ENCODE data around the gene COL5A3.

Gene COL5A3

GRCh38 chr19:10013316-10013715 is 3.0 kb upstream of the COL5A3 start, which contains the start of gene RDH8:
Gene RDH8 (plus strand): TSS chr19:10013483. CDS start chr19:10013498, 15 bp downstream.
- H3K4me1 ChIP-seq (ENCODE audit: control insufficient read depth, insufficient read depth, low read depth, low read length): peaks cover 24% of the 10 kb centered on the region
- H2AFZ ChIP-seq (ENCODE audit: low read depth, low read length): no peak within 1 kb of the TSS
- H2BK5ac ChIP-seq (ENCODE audit: low read depth, low read length, poor library complexity, severe bottlenecking): no peak within 1 kb of the TSS
- H3K27ac ChIP-seq (ENCODE audit: low read length, poor library complexity, severe bottlenecking): no peak within 1 kb of the TSS
- H2BK120ac ChIP-seq (ENCODE audit: low read depth, low read length): no peak within 1 kb of the TSS
- WGBS: 84% methylated on average over 10 of the region's 10 CpGs
- no peak within 1 kb of the TSS for H3K23ac ChIP-seq (ENCODE audit: low read length in 2 of 2)
- no peaks in the 10 kb centered on the region for H3K36me3 ChIP-seq (ENCODE audit: control insufficient read depth in 1 of 2, insufficient read depth in 2 of 2, low read depth in 1 of 2, low read length in 2 of 2)
- peaks cover 6 to 50% of the 10 kb centered on the region in 2 experiments for H3K27me3 ChIP-seq (ENCODE audit: control insufficient read depth in 1 of 2, insufficient read depth in 1 of 2, low read length in 2 of 2)
- no peak within 1 kb of the TSS for H3K9ac ChIP-seq (ENCODE audit: low read length)
- no peak within 1 kb of the TSS for H3K4me2 ChIP-seq (ENCODE audit: low read length, poor library complexity, severe bottlenecking)
- no peaks in the 10 kb centered on the region for H3K9me3 ChIP-seq (ENCODE audit: control insufficient read depth, low read length)
- no peak within 1 kb of the TSS for H3K4ac ChIP-seq (ENCODE audit: low read depth in 1 of 2, low read length in 2 of 2)
- no peak within 1 kb of the TSS for H4K91ac ChIP-seq (ENCODE audit: low read length)
- H3K18ac ChIP-seq (ENCODE audit: low read depth in 1 of 2, low read length in 2 of 2): no peak within 1 kb of the TSS
- H3K14ac ChIP-seq (ENCODE audit: low read length in 2 of 2): no peak within 1 kb of the TSS
- no peak for DNase-seq
- no peak within 1 kb of the TSS for H3K4me3 ChIP-seq (ENCODE audit: insufficient read depth in 1 of 2, low read depth in 1 of 2, low read length in 2 of 2)
- H3K79me1 ChIP-seq (replicated peaks; ENCODE audit: low read length, poor library complexity, severe bottlenecking): no peaks in the 10 kb centered on the region
- no peak within 1 kb of the TSS for H2BK12ac ChIP-seq (ENCODE audit: low read length in 2 of 2)
- no peak within 1 kb of the TSS for H4K8ac ChIP-seq (ENCODE audit: low read length)
- H2BK15ac ChIP-seq (ENCODE audit: low read depth, poor library complexity, severe bottlenecking): no peak within 1 kb of the TSS
- H2AK5ac ChIP-seq (ENCODE audit: low read length, severe bottlenecking): no peak within 1 kb of the TSS

GRCh38 chr19:10011974-10012373 is 1.7 kb upstream of the COL5A3 start:
- Histone ChIP-seq H3K27ac (ENCODE audit: low read length, poor library complexity, severe bottlenecking) (no peak overlapping the region), H3K4me1 (ENCODE audit: control insufficient read depth, insufficient read depth, low read depth, low read length) (peaks cover 25% of the 10 kb centered on the region), H3K14ac (ENCODE audit: low read length in 2 of 2) (peak overlapping the region in 1 of 2 experiments; percentile 32), H2AFZ (ENCODE audit: low read depth, low read length) (no peak overlapping the region), H2AK5ac (ENCODE audit: low read length, severe bottlenecking) (no peak overlapping the region), H2BK5ac (ENCODE audit: low read depth, low read length, poor library complexity, severe bottlenecking) (no peak overlapping the region), H3K27me3 (ENCODE audit: control insufficient read depth in 1 of 2, insufficient read depth in 1 of 2, low read length in 2 of 2) (peaks cover 6 to 52% of the 10 kb centered on the region in 2 experiments), H3K23ac (ENCODE audit: low read length in 2 of 2) (no peak overlapping the region), H3K9ac (ENCODE audit: low read length) (no peak overlapping the region), H3K9me3 (ENCODE audit: control insufficient read depth, low read length) (no peaks in the 10 kb centered on the region), H4K91ac (ENCODE audit: low read length) (no peak overlapping the region), H2BK12ac (ENCODE audit: low read length in 2 of 2) (no peak overlapping the region), H2BK15ac (ENCODE audit: low read depth, poor library complexity, severe bottlenecking) (no peak overlapping the region), H4K8ac (ENCODE audit: low read length) (no peak overlapping the region), H3K4me2 (ENCODE audit: low read length, poor library complexity, severe bottlenecking) (no peak overlapping the region), H3K36me3 (ENCODE audit: control insufficient read depth in 1 of 2, insufficient read depth in 2 of 2, low read depth in 1 of 2, low read length in 2 of 2) (no peaks in the 10 kb centered on the region), H2BK120ac (ENCODE audit: low read depth, low read length) (no peak overlapping the region), H3K79me1 (replicated peaks; ENCODE audit: low read length, poor library complexity, severe bottlenecking) (no peaks in the 10 kb centered on the region), H3K4ac (ENCODE audit: low read depth in 1 of 2, low read length in 2 of 2) (no peak overlapping the region), H3K4me3 (ENCODE audit: insufficient read depth in 1 of 2, low read depth in 1 of 2, low read length in 2 of 2) (no peak overlapping the region), H3K18ac (ENCODE audit: low read depth in 1 of 2, low read length in 2 of 2) (no peak overlapping the region)
- 55% methylated on average over 4 of the region's 7 CpGs for WGBS
- no peak for DNase-seq

- Histone ChIP-seq H3K36me3 (ENCODE audit: control insufficient read depth in 1 of 2, insufficient read depth in 2 of 2, low read depth in 1 of 2, low read length in 2 of 2) (no peaks in the 10 kb centered on the region), H4K91ac (ENCODE audit: low read length) (no peak overlapping the region), H3K14ac (ENCODE audit: low read length in 2 of 2) (no peak overlapping the region), H2AK5ac (ENCODE audit: low read length, severe bottlenecking) (no peak overlapping the region), H2BK15ac (ENCODE audit: low read depth, poor library complexity, severe bottlenecking) (no peak overlapping the region), H3K4ac (ENCODE audit: low read depth in 1 of 2, low read length in 2 of 2) (no peak overlapping the region), H3K4me3 (ENCODE audit: insufficient read depth in 1 of 2, low read depth in 1 of 2, low read length in 2 of 2) (peak overlapping the region in 1 of 2 experiments; percentile 78), H2BK12ac (ENCODE audit: low read length in 2 of 2) (no peak overlapping the region), H2BK120ac (ENCODE audit: low read depth, low read length) (no peak overlapping the region), H3K9me3 (ENCODE audit: control insufficient read depth, low read length) (no peaks in the 10 kb centered on the region), H2BK5ac (ENCODE audit: low read depth, low read length, poor library complexity, severe bottlenecking) (no peak overlapping the region), H3K27me3 (ENCODE audit: control insufficient read depth in 1 of 2, insufficient read depth in 1 of 2, low read length in 2 of 2) (peaks cover 6 to 52% of the 10 kb centered on the region in 2 experiments), H3K79me1 (replicated peaks; ENCODE audit: low read length, poor library complexity, severe bottlenecking) (no peaks in the 10 kb centered on the region), H4K8ac (ENCODE audit: low read length) (no peak overlapping the region), H3K4me2 (ENCODE audit: low read length, poor library complexity, severe bottlenecking) (no peak overlapping the region), H3K18ac (ENCODE audit: low read depth in 1 of 2, low read length in 2 of 2) (no peak overlapping the region), H3K27ac (ENCODE audit: low read length, poor library complexity, severe bottlenecking) (no peak overlapping the region), H3K9ac (ENCODE audit: low read length) (no peak overlapping the region), H3K23ac (ENCODE audit: low read length in 2 of 2) (no peak overlapping the region), H2AFZ (ENCODE audit: low read depth, low read length) (no peak overlapping the region), H3K4me1 (ENCODE audit: control insufficient read depth, insufficient read depth, low read depth, low read length) (peaks cover 25% of the 10 kb centered on the region)
- WGBS: 87% methylated on average over 9 of the region's 9 CpGs
- DNase-seq: no peak
These were observed 635 bp upstream of the COL5A3 start for GRCh38 chr19:10010939-10011338.

- WGBS: 9% methylated on average over 22 of the region's 22 CpGs
- Histone ChIP-seq H3K14ac (ENCODE audit: low read length in 2 of 2) (peak overlapping the region in 1 of 2 experiments; percentile 96), H3K9me3 (ENCODE audit: control insufficient read depth, low read length) (no peaks in the 10 kb centered on the region), H3K27me3 (ENCODE audit: control insufficient read depth in 1 of 2, insufficient read depth in 1 of 2, low read length in 2 of 2) (peaks cover 6 to 52% of the 10 kb centered on the region in 2 experiments), H2BK15ac (ENCODE audit: low read depth, poor library complexity, severe bottlenecking) (no peak overlapping the region), H3K4me3 (ENCODE audit: insufficient read depth in 1 of 2, low read depth in 1 of 2, low read length in 2 of 2) (peak overlapping the region in 1 of 2 experiments; percentile 78), H3K36me3 (ENCODE audit: control insufficient read depth in 1 of 2, insufficient read depth in 2 of 2, low read depth in 1 of 2, low read length in 2 of 2) (peaks cover 0 to 7% of the 10 kb centered on the region in 2 experiments), H3K9ac (ENCODE audit: low read length) (no peak overlapping the region), H4K91ac (ENCODE audit: low read length) (no peak overlapping the region), H3K4me1 (ENCODE audit: control insufficient read depth, insufficient read depth, low read depth, low read length) (peaks cover 25% of the 10 kb centered on the region), H3K79me1 (replicated peaks; ENCODE audit: low read length, poor library complexity, severe bottlenecking) (no peaks in the 10 kb centered on the region), H3K4me2 (ENCODE audit: low read length, poor library complexity, severe bottlenecking) (no peak overlapping the region), H2BK12ac (ENCODE audit: low read length in 2 of 2) (no peak overlapping the region), H3K18ac (ENCODE audit: low read depth in 1 of 2, low read length in 2 of 2) (peak overlapping the region in 1 of 2 experiments; percentile 1), H2AFZ (ENCODE audit: low read depth, low read length) (no peak overlapping the region), H2AK5ac (ENCODE audit: low read length, severe bottlenecking) (no peak overlapping the region), H2BK5ac (ENCODE audit: low read depth, low read length, poor library complexity, severe bottlenecking) (no peak overlapping the region), H3K23ac (ENCODE audit: low read length in 2 of 2) (peak overlapping the region in 1 of 2 experiments; percentile 76), H3K4ac (ENCODE audit: low read depth in 1 of 2, low read length in 2 of 2) (no peak overlapping the region), H2BK120ac (ENCODE audit: low read depth, low read length) (no peak overlapping the region), H3K27ac (ENCODE audit: low read length, poor library complexity, severe bottlenecking) (no peak overlapping the region), H4K8ac (ENCODE audit: low read length) (no peak overlapping the region)
- DNase-seq: no peak
These were observed 535 bp downstream of the COL5A3 start for GRCh38 chr19:10009714-10010224.
